GM19397 (cell line): ENCODE measurements around the gene ALPK3.

Source experiments
- ATAC-seq: cut with Tn5 transposase; IDR thresholded peaks from one replicate; pipeline ENCODE4 v1.9.1; 2021; ENCODE audit warnings: mild to moderate bottlenecking, moderate library complexity; ENCODE audit not compliant: unreplicated experiment

The ALPK3 gene

DNA sequence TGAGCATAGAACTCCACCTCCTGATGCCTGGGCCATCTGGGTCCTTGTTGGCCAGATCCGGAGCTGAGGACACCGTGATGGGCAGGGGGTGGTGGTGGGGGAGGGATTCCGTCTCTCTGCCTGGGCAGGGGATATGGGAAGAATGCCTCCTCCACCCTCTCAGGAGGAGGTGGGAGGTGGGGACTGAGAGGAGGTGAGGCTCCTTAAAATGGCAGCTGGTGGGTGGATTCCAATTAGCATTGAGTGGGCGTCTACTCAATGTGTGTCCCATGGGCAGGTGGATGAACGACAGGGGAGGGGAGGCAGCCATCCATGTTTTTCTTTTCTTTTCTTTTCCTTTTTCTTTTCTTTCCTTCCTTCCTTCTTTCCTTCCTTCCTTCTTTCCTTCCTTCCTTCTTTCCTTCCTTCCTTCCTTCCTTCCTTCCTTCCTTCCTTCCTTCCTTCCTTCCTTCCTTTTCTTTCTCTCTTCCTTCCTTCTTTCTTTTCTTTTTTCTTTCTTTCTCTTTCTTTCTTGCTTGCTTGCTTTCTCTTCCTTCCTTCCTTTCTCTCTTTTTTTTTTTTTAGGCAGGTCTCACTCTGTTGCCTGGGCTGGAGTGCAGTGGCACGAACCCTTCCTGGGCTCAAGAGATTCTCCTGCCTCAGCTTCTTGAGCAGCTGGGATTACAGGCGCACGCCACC is 72.3 kb downstream of the ALPK3 start:
- no peak for ATAC-seq

DNA sequence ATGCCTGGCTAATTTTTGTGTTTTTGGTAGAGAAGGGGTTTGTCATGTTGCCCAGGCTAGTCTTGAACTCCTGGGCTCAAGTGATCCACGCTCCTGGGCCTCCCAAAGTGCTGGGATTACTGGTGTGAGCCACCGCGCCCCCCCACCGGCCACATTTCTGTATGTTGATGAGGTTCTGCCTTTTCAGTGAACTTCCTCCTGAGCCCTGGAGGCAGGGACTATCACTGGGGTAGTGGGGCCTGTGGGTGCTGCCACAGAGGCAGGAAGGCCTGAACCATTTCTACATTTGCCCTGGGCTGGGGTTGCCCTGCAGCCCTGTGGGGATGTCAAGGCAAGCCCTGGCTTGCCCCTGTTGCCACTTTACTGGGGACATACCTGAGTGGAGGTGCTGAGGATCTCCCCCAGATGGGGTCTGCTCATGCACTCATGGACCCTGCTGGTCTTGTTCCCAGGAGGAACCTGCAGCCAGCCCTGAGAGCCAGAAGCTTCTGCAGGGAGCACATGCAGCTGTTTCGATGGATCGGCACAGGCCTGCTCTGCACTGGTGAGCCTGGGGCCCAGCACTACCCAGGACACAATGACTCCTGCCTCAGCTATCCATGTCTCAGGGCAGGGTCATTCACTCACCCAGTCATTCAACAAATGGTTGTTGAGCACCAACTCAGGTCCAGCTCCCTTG is 73.0 kb downstream of the ALPK3 start:
- no peak for ATAC-seq

DNA sequence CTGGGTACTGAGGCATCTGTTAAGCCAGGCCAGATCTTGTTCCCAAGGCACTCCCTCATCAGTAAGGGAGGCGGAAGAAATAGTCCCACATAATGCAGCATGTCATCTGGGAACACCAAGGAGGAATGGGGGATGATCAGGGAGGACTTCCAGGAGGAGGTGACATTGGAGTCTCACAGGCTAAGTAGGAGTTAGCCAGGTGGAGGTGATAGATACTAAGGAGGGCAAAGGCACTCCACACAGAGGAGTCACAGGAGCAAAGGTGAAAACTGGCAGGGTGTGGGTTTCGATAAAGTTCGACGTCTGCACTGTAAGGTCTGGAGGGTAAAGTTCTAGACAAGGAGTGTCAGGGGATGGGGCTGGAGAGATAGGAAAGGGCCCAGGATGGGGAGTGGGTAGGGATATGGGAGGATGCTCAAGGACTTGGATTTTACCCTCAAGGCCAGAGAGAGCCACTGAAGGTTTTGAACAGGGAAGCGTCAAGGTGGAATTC is 73.6 kb downstream of the ALPK3 start:
- no peak for ATAC-seq

DNA sequence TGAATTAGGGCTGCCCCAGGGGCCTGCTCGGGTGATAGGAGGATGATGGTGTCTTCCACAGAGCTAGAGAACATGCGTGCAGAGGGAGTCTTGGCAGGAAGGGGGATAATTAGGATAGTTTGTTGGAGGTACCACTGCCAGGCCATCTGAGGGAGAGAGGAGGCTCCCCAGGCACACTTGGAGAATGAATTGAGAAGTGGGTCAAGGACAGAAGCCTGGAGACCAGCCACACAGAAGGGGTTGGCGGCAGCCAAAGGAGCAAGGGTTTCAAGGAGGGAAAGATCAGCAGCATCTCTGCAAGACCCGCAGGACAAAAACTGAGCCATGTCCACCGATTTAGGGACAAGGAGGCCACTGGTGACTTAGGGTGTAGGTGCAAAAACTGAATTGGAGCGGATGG is 74.2 kb downstream of the ALPK3 start:
- ATAC-seq: no peak

DNA sequence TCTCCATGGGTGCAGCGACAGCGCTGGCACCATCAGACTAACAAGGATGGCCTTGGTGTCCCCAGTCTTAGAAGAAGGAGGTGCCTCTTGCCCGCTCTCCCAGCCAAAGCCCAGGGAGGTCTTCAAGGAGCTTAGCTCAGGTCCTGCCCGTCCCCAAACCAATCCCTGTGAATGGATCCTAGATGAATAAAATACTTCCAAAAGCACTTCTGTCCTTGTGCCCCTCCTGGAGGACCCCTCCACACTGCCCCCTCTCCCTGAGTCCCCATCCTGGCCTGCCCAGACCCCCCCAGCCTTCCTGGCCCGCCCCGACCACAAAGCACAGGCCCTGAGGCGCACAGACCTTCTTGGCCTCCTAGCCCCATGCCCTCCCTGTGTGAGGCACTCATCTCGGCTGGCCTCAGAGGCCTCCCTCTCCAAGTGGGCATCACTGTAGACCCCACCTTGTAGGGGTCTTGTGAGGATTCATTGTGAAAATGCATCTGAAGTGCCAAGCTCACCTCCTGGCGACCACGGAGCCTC is 75.7 kb downstream of the ALPK3 start:
- ATAC-seq: no peak

DNA sequence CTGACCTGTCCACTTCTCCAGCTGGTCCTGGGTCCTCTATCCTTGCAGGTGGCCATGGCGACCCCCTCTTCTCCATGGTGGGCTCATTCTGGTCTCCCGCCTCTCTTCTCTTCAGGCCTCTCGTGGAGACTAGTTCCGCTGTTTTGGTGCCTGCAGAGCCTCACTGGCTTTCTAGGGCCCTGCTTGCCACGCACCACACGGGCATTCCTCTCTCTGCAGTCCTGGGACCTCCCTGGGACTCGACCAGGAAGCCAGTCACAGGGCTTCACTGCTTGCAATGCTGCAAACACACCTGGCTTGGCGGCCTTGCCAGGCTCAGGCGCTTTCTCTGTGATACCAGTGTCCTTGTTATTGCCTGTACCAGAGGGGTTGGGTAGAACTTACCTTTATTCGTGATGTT is 76.5 kb downstream of the ALPK3 start:
- ATAC-seq: no peak

DNA sequence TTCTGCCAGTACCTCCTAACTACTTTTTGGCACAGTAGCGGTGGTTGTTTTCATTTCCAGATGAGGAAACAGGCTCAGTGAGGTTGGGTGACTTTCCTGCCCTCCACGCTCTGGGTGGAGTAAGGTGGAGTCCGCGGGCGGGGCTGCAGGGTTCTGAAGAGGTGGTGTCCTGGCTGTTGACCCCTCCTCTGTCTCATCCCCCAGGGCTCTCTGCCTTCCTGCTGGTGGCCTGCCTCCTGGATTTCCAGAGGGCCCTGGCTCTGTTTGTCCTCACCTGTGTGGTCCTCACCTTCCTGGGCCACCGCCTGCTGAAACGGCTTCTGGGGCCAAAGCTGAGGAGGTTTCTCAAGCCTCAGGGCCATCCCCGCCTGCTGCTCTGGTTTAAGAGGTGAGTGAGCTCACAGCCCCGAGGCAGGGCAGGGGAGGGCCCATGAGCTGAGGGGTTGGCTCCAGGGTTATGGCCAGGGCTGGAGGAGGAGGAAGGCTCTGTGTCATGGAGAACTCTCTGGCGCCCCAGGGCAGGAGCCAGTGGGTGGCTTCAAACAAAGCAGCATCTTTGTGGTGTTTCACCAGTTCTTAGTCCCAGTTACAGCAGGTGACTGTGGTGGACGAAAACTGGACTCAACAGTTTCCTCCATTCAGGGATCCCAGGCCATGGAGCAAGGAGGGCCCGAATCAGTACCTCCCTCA is 77.7 kb downstream of the ALPK3 start:
- no peak for ATAC-seq

DNA sequence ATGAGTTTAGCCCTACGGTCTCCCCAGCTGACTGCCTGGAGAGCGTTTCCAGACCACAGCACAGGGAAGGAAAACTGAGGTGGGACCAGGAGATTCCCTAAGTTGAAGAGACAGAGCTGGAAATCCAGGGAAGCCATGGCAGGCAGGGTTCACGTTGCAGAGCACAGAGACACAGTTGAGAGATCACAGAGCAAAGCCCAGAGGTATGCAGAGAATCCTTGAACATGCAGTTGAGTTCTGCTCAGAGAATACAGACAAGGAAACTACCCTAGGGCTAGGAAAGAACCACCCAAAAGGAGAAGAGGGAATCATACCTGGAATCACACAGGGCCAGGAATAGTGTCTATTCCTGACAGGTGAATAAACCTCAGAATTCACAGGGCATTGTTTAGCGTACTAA is 81.6 kb downstream of the ALPK3 start:
- ATAC-seq: no peak

DNA sequence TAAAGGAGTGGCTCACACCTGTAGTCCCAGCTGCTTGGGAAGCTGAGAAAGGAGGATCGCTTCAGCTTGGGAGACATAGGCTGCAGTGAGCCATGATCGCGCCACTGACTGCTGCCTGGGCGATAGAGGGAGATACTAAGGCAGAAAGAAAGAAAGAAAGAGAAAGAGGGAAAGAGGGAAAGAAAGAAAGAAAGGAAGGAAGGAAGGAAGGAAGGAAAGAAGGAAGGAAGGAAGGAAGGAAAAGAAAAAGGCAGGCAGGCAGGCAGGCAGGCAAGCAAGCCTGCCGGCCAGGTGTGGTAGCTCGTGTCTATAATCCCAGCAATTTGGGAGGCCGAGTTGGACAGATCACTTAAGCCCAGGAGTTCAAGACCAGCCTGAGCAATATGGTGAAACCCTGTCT is 82.6 kb downstream of the ALPK3 start:
- ATAC-seq: no peak

DNA sequence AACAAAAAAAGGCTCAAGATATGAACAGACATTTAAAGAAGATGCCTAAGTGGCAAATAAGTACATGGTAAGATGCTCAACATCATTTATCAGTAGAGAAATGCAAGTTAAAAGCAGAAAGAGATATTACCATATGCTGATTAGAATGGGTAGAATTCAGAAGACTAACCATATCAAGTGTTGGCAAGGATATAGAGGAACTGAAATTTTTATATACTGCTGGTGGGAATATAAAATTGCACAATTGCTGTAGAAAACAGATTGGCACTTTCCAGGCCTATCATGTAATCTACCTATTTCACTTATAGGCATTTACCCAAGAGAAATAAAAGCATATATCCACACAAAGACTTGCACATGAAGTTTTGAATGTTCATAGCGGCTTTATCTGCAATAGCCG is 84.4 kb downstream of the ALPK3 start:
- ATAC-seq: no peak

DNA sequence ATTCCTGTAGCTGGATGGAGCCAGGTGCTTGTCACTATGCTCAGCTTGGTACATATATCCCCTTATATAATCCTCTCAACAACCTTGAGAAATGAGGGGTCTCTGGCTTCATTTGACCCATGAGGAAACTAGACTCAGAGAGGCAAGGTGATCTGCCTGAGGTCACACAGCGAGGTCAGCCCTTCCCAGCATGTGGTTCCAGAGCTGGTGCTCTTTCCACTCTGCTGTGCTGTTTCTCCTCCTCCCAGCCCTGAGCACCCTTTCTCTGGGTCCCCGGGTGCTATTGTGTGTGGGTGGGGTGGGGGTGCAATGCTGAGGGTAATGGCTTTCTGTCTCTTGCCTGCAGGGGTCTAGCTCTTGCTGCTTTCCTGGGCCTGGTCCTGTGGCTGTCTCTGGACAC is 86.6 kb downstream of the ALPK3 start:
- no peak for ATAC-seq

DNA sequence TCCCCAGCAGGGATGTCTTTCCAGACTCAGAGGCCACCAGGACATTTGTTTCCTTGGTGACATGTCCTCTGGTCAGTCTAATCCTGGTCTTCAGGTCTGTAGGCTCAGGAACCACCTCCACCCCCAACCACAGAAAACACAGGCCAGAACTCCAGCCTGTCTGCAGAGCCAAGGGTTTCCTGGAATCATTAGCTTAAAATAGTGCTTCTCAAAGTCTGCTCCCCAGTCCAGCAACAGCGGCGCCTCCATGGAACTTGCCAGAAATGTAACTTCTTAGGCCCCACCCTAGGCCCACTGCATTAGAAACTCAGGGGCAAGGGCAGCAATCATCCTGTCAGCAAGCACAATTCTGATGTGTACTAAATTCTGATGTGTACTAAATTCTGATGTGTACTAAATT is 87.3 kb downstream of the ALPK3 start:
- no peak for ATAC-seq

DNA sequence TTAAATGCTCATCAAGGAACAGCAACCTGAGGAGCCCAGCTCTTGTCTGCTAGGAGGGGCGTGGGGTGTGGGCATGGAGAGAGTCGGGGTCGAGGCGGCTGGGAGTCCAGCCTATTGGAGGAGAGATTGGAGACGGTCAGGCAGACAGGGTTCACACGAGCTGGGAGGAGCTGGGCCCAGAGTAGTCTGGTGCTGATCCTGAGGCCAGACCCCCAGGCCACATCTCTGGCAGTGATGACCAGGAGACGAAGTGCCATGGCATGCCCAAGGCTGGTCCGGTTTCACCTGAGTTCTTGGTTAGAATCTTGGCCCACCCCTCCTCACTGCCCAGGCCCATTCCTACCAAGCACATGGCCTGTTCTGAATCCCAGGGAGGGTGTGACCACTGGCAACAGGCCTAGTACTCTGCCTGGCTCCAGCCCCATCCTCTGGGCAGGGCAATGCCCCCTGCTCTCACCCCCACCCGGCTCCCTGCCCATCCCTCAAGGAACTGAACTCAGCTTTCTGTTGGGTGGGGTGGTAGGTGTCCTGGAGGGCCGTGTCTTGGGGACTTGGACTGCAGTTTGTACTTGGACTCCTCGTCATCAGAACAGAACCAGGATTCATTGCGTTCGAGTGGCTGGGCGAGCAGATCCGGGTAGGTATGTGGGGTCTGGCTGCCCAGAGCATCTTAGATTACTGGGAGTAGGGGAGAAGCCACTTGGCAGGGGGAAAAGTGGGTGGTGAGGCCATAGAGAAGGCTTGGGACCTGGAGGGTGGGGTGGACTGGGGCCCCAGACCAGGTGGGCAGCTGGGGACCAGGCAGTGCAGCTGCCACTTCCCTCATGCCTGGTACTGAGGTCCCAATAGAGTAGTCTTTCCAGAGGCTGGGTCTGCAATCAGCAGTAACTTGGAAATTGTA is 88.1 kb downstream of the ALPK3 start:
- ATAC-seq: no peak

DNA sequence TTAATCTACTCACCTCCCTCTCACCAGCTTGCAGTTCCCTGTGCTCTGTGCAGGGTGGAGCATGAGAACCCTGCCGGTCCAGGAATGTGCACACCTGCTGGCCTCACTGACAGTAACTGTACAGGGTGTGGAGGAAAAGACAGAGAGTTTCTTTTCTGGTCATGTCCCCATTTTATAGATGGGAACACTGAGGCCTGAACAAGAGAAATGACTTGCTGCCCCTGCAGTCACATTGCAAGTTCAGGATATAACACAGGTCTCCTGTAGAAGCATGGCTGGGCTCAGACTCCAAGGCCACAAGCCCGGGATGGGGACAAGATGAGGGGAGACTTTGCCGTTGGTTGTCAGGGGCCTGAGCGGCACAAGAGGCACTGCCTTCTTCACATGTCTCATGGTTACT is 90.6 kb downstream of the ALPK3 start:
- ATAC-seq: no peak

DNA sequence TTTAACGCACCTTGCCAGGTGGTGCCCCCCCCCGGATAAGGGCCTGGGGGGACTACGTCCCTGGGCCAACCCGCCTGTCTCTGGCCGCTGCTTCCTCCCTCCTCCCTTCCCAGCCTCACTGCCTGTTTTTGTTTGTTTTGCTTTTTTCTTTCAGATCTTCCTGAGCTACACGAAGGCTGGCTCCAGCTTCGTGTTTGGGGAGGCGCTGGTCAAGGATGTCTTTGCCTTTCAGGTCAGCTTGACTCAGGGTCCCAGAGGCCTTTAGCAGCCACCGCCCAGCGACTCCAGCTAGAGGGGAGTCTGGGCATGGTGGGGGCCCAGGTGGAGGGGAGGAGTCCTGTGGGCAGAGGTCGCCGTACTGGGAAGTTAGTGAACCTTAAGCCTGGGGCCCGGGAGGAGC is 91.4 kb downstream of the ALPK3 start:
- no peak for ATAC-seq

DNA sequence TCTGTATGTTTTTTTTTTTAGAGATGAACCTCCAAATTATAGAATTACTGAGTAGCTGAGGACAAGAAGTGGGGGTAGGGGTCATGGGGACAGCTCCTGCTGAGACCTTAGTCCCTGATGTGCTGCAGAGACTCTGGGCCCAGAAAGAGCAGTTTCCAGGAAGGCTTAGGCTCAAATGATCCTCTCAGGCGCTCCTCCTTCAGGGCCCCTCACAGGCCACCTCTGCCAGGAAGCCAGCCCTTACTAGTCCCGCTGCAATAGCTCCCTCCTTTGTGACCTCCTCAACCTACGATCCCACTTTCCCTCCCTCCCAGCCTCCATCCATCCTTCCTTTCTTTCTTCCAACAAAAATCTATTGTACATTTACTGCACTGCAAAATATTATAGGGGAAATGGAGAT is 91.9 kb downstream of the ALPK3 start:
- ATAC-seq: no peak

DNA sequence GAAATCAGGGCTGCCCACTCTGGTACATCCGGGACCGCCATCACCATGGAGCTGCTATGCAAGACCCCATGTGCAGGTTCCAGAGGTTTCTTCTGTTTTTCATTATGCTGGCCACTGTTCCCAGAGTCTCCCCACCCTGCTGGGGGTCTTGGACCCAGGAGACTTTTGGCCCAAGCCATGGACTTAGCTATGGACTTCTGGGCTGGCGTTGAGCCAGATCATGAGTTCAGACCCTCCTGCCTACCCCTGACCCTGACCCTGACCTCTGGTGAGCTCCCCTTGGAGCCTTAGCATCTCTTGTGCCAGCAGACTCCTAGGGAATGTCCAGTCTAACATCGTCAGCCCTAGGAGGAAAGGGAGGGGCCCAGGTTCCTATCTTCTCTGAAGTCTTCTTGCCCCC is 92.6 kb downstream of the ALPK3 start:
- no peak for ATAC-seq

DNA sequence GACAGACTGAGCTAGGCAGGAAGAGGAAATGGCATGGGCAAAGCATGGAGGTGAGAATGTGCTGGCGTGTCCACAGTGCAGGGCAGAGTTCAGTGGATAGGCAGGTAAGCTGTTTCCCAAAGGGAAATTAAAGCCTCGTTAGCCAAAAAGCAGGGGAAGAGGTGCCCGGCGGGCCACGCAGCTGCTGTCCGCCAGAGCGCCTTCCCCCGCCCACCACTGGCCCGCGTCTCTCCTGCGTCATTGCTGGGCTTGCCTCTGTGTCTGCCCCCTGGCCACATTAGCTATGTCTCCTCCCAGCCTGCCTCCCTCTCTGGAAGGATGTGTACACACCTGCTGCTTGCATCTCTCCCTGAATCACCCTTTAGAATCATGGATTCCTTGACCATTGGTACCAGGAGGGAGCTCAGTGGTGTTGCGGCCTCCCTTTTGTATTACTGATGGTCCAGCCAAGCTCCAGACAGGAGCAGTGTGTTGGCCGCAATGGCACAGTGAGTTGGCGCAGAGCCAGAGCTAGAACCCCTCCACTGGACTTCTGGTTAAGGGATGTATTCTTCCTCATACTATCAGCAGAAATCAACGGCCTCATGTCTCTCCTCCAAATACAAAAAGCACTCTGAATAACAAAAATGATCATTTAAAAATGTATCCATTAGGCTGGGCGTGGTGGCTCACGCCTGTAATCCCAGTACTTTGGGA is 93.9 kb downstream of the ALPK3 start:
- no peak for ATAC-seq

DNA sequence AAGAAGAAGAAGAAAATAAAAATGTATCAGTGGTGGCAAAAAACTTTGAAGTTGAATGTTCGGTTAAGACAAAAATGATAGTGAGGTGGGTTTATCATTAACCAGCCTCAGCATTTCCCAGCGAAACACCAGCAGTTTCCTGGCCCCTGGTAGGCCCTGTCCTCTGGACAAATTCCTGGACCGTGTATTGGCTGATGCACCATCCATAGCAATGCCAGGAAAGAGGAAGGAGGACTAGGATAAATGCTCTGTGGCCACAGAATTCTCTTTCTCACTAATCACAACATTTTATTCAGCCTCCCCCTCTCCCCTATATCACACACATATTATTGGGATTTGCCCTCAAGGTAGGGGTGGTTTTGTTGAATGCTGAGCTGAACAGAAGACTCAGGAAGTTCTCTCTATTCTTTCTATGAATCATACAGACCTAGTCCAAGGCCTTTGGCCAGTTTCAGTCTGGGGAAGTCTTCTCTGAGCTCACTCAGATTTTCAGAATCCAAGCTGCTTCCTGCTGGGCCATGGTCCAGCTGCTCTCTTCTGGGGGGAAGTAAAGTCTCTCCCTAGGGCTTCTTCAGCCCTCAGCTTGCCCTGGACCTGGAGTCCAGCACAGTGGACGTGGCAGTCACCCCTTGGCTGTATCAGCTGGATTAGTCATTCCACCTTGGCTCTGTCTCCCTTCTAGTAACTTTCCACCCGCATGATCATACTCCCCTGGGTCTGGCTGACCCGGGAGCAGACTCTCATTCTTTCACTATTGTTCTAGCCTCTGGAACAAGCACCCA is 94.9 kb downstream of the ALPK3 start:
- no peak for ATAC-seq

DNA sequence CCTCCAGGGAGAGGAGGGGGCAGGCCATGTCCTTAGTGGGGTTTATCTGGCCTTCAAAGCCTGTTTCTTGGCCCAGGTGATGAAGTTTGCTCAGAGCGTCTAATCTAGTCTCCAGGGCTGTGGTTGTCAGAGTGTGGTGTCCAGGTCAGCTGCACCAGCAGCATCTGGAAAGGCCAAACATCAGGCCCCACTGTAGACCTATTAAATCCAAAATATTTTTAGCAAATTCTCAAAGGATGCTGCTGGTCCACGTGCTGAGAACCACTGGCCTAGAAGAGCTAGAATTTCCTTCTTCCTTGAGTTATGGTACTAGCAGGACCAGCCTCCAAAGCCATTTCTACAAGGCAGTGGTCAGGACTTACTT is 96.2 kb downstream of the ALPK3 start:
- no peak for ATAC-seq
